ENCODE data around the gene SHROOM1.

SHROOM1 gene

GRCh38 chr5:132777209-132778069 is 53.0 kb downstream of the SHROOM1 start, which contains the start of gene SEPTIN8:
TSS of gene SEPTIN8 (minus strand) at chr5:132777239. CDS start at chr5:132777137, 102 bp downstream.
- peaks cover 5% of the 10 kb centered on the region for H3K36me3 ChIP-seq (ENCODE audit: insufficient read depth, insufficient read length, low read length)
- H3K27me3 ChIP-seq (ENCODE audit: insufficient read depth, insufficient read length), result peaks cover 30% of the 10 kb centered on the region
- H3K4me3 ChIP-seq (ENCODE audit: insufficient read length, low read depth), result peak within 1 kb of the TSS; percentile 71
- H3K9ac ChIP-seq (ENCODE audit: insufficient read length, low read depth), result peak within 1 kb of the TSS; percentile 74
- H3K9me3 ChIP-seq (ENCODE audit: insufficient read depth, low read length), result no peaks in the 10 kb centered on the region
- TF ChIP-seq ZNF274 (IDR thresholded peaks at IDR 0.05; ENCODE audit: low read depth, low read length) (no peak), SUZ12 (IDR thresholded peaks at IDR 0.05; ENCODE audit: extremely low read depth, insufficient read depth, insufficient read length) (no peak), YY1 (IDR thresholded peaks at IDR 0.05; ENCODE audit: insufficient read depth, insufficient read length) (no peak)
- H3K4me1 ChIP-seq (ENCODE audit: insufficient read depth, insufficient read length), result peaks cover 2% of the 10 kb centered on the region
- no peak for DNase-seq (ENCODE audit: low read depth, low spot score)

- no peaks in the 10 kb centered on the region for H3K9me3 ChIP-seq (ENCODE audit: insufficient read depth, low read length)
- peaks cover 5% of the 10 kb centered on the region for H3K36me3 ChIP-seq (ENCODE audit: insufficient read depth, insufficient read length, low read length)
- peaks cover 30% of the 10 kb centered on the region for H3K27me3 ChIP-seq (ENCODE audit: insufficient read depth, insufficient read length)
- H3K9ac ChIP-seq (ENCODE audit: insufficient read length, low read depth), result peak overlapping the region; percentile 74
- DNase-seq (ENCODE audit: low read depth, low spot score), result no peak
- peak overlapping the region; percentile 71 for H3K4me3 ChIP-seq (ENCODE audit: insufficient read length, low read depth)
- peaks cover 5% of the 10 kb centered on the region for H3K4me1 ChIP-seq (ENCODE audit: insufficient read depth, insufficient read length)
- TF ChIP-seq YY1 (IDR thresholded peaks at IDR 0.05; ENCODE audit: insufficient read depth, insufficient read length), result no peak
- TF ChIP-seq SUZ12 (IDR thresholded peaks at IDR 0.05; ENCODE audit: extremely low read depth, insufficient read depth, insufficient read length), result no peak
- TF ChIP-seq ZNF274 (IDR thresholded peaks at IDR 0.05; ENCODE audit: low read depth, low read length), result no peak
These were observed 53.6 kb downstream of the SHROOM1 start for GRCh38 chr5:132776938-132777208.

DNA sequence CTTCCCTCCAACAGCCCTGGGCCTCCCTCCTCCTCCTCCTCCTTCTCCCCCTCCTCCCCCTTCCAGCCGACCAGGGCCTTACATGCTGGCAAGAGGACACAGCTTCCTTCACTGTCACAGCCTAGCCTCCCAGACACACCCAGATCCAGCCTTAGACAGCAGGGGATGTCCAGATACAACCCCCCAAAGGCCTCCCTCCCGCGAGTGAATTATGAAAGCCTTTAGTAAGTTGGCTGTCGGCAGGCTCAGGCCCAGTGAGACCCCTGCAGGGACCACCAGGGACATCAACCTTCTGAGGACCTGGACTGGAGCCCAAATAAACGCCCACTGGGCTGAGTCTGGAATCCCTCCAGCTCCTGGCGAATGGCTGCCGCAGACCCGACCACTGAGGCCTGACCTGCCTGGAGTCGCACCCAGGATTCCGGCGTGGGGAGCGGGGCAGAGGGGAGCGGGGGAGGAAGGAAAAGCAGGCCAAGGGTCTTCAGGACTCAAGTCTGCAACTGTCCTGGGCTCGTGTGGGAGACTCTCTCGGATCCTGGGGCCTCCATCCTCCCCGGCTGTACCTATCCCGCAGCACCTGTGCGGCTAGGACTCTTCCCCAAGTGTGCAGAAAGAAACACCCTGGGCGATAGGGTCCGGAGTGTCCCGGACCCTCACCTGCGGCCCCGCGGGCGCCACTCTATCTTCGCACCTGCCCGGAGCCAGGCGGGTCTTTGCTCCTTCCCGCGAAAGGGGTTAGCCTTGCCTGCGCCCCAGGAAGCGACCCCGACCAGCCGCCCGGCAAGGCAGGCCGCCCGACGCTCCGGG is 54.1 kb downstream of the SHROOM1 start:
- Histone ChIP-seq H3K9me3 (ENCODE audit: insufficient read depth, low read length) (no peaks in the 10 kb centered on the region), H3K4me3 (ENCODE audit: insufficient read length, low read depth) (peak overlapping the region; percentile 71), H3K36me3 (ENCODE audit: insufficient read depth, insufficient read length, low read length) (peaks cover 5% of the 10 kb centered on the region), H3K4me1 (ENCODE audit: insufficient read depth, insufficient read length) (peaks cover 5% of the 10 kb centered on the region), H3K9ac (ENCODE audit: insufficient read length, low read depth) (peak overlapping the region; percentile 74), H3K27me3 (ENCODE audit: insufficient read depth, insufficient read length) (peaks cover 30% of the 10 kb centered on the region)
- no peak for DNase-seq (ENCODE audit: low read depth, low spot score)
- no peak for TF ChIP-seq SUZ12 (IDR thresholded peaks at IDR 0.05; ENCODE audit: extremely low read depth, insufficient read depth, insufficient read length)
- TF ChIP-seq YY1 (IDR thresholded peaks at IDR 0.05; ENCODE audit: insufficient read depth, insufficient read length), result no peak
- no peak for TF ChIP-seq ZNF274 (IDR thresholded peaks at IDR 0.05; ENCODE audit: low read depth, low read length)

- H3K36me3 ChIP-seq (ENCODE audit: insufficient read depth, insufficient read length, low read length), result peaks cover 5% of the 10 kb centered on the region
- no peaks in the 10 kb centered on the region for H3K9me3 ChIP-seq (ENCODE audit: insufficient read depth, low read length)
- peaks cover 10% of the 10 kb centered on the region for H3K4me1 ChIP-seq (ENCODE audit: insufficient read depth, insufficient read length)
- no peak for DNase-seq (ENCODE audit: low read depth, low spot score)
- peaks cover 30% of the 10 kb centered on the region for H3K27me3 ChIP-seq (ENCODE audit: insufficient read depth, insufficient read length)
- H3K4me3 ChIP-seq (ENCODE audit: insufficient read length, low read depth), result no peak overlapping the region
- H3K9ac ChIP-seq (ENCODE audit: insufficient read length, low read depth), result no peak overlapping the region
- TF ChIP-seq SUZ12 (IDR thresholded peaks at IDR 0.05; ENCODE audit: extremely low read depth, insufficient read depth, insufficient read length) (no peak), YY1 (IDR thresholded peaks at IDR 0.05; ENCODE audit: insufficient read depth, insufficient read length) (no peak), ZNF274 (IDR thresholded peaks at IDR 0.05; ENCODE audit: low read depth, low read length) (no peak)
These were observed 54.9 kb downstream of the SHROOM1 start for GRCh38 chr5:132775476-132775961.

DNA sequence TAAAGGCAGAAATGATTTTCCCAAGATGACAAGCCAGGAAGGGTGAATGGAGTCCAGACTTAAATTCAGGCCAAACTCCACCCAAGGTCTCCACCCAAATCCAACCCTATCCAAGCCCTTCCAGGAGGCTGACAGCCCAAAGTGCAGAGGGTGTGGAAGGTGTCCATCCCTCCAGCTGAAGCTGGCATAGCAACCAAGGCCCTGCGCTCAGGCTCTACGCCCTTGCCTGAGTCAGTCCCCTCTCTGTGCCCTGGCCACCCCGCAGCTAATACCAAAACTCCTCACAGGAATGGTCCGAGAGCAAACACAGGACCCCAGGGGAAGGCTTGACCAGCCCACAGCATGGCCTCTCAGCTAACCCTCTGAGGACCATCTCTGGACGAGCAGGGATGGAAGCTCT is 55.6 kb downstream of the SHROOM1 start:
- Histone ChIP-seq H3K9me3 (ENCODE audit: insufficient read depth, low read length) (no peaks in the 10 kb centered on the region), H3K4me3 (ENCODE audit: insufficient read length, low read depth) (no peak overlapping the region), H3K27me3 (ENCODE audit: insufficient read depth, insufficient read length) (peaks cover 30% of the 10 kb centered on the region), H3K9ac (ENCODE audit: insufficient read length, low read depth) (no peak overlapping the region), H3K36me3 (ENCODE audit: insufficient read depth, insufficient read length, low read length) (peaks cover 5% of the 10 kb centered on the region), H3K4me1 (ENCODE audit: insufficient read depth, insufficient read length) (peaks cover 11% of the 10 kb centered on the region)
- DNase-seq (ENCODE audit: low read depth, low spot score), result no peak
- no peak for TF ChIP-seq ZNF274 (IDR thresholded peaks at IDR 0.05; ENCODE audit: low read depth, low read length)
- no peak for TF ChIP-seq SUZ12 (IDR thresholded peaks at IDR 0.05; ENCODE audit: extremely low read depth, insufficient read depth, insufficient read length)
- no peak for TF ChIP-seq YY1 (IDR thresholded peaks at IDR 0.05; ENCODE audit: insufficient read depth, insufficient read length)

DNA sequence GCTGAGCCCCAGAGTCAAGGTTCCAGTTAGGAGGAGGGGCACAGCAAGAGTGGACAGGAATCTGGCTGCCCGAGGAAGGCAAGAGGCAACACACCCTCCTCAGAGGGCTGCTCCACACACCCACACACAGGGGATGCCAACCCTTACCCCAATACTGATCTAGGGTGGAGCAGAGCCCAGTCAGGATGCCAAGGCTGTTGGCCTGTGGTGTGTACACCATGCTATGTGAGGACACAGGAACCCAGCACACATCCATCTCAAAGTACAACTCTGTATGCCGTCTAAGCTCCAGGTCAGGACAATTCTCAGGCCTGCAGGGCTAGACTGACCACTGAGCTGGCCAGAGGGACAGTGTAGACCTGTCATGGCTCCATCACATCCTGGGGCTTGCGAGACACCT is 56.0 kb downstream of the SHROOM1 start:
- no peak overlapping the region for H3K9ac ChIP-seq (ENCODE audit: insufficient read length, low read depth)
- H3K9me3 ChIP-seq (ENCODE audit: insufficient read depth, low read length), result no peaks in the 10 kb centered on the region
- H3K36me3 ChIP-seq (ENCODE audit: insufficient read depth, insufficient read length, low read length), result peaks cover 5% of the 10 kb centered on the region
- TF ChIP-seq SUZ12 (IDR thresholded peaks at IDR 0.05; ENCODE audit: extremely low read depth, insufficient read depth, insufficient read length), result no peak
- no peak for TF ChIP-seq YY1 (IDR thresholded peaks at IDR 0.05; ENCODE audit: insufficient read depth, insufficient read length)
- TF ChIP-seq ZNF274 (IDR thresholded peaks at IDR 0.05; ENCODE audit: low read depth, low read length), result no peak
- H3K4me3 ChIP-seq (ENCODE audit: insufficient read length, low read depth), result no peak overlapping the region
- H3K4me1 ChIP-seq (ENCODE audit: insufficient read depth, insufficient read length), result peaks cover 11% of the 10 kb centered on the region
- DNase-seq (ENCODE audit: low read depth, low spot score), result no peak
- H3K27me3 ChIP-seq (ENCODE audit: insufficient read depth, insufficient read length), result peaks cover 30% of the 10 kb centered on the region
